IPS DF 6.9 (cell line): ENCODE results near the gene NADK2.

Experiments used
- DNase-seq: peaks from one replicate; pipeline ENCODE4 v3.0.0-alpha.2; 2013; ENCODE audit warnings: low read depth, low spot score
- H3K27ac ChIP-seq: one replicate; pipeline ENCODE4 v1.5.1; 2013; ENCODE audit warnings: low read length, control low read depth
- H3K27me3 ChIP-seq: 2 replicates; pipeline ENCODE4 v1.6.1; 2013; ENCODE audit warnings: mild to moderate bottlenecking, low read length; ENCODE audit not compliant: control insufficient read depth, insufficient read depth
- H3K36me3 ChIP-seq: 2 replicates; pipeline ENCODE4 v1.6.1; 2013; ENCODE audit warnings: low read length; ENCODE audit not compliant: control insufficient read depth, insufficient read depth
- H3K4me1 ChIP-seq: 2 replicates; pipeline ENCODE4 v1.6.1; 2013; ENCODE audit warnings: low read length; ENCODE audit not compliant: control insufficient read depth, insufficient read depth
- H3K4me3 ChIP-seq: 2 replicates; pipeline ENCODE4 v1.5.1; 2013; ENCODE audit warnings: mild to moderate bottlenecking, low read length
- H3K9me3 ChIP-seq: 2 replicates; pipeline ENCODE4 v1.6.1; 2013; ENCODE audit warnings: low read length, inconsistent platforms; ENCODE audit not compliant: control insufficient read depth, insufficient read depth
- WGBS: extraction: QIAGEN DNeasy Blood & Tissue Kit; methylation state at CpG from one replicate; pipeline ENCODE4 v1.1.7; 2013; ENCODE audit warnings: mixed read lengths, missing lambda C conversion rate; ENCODE audit not compliant: insufficient read length, insufficient coverage; 5-methylcytosine and 5-hydroxymethylcytosine counted together

The NADK2 gene

DNA sequence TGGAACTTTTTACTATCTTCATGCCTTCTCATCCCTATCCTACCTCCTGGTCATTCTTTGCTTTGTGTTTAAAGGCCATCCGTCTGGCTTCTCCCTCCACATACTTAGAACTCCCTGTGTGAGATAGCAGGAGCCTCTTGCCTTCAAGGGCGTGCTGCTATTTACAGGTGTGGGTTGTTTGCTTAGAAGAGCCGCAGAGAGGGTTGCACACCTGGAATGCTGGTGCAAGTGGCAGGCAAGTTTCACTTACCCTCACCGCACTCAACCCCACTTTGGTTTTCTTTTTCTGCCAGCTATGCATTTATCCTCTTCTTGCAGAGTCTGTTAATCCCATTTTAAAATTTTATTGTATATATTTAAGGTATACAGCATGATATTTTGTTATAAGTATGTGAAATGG lies 77.3 kb downstream of the NADK2 start:
- H3K27ac ChIP-seq: no peak overlapping the region
- H3K36me3 ChIP-seq: peaks cover 7% of the 10 kb centered on the region; the same call in 1 of the 2 replicates
- no peaks in the 10 kb centered on the region for H3K9me3 ChIP-seq
- H3K4me1 ChIP-seq: no peaks in the 10 kb centered on the region
- no peak overlapping the region for H3K4me3 ChIP-seq
- DNase-seq: no peak
- no CpG with 5 or more reads among the region's 4 CpGs for WGBS
- H3K27me3 ChIP-seq: no peaks in the 10 kb centered on the region

DNA sequence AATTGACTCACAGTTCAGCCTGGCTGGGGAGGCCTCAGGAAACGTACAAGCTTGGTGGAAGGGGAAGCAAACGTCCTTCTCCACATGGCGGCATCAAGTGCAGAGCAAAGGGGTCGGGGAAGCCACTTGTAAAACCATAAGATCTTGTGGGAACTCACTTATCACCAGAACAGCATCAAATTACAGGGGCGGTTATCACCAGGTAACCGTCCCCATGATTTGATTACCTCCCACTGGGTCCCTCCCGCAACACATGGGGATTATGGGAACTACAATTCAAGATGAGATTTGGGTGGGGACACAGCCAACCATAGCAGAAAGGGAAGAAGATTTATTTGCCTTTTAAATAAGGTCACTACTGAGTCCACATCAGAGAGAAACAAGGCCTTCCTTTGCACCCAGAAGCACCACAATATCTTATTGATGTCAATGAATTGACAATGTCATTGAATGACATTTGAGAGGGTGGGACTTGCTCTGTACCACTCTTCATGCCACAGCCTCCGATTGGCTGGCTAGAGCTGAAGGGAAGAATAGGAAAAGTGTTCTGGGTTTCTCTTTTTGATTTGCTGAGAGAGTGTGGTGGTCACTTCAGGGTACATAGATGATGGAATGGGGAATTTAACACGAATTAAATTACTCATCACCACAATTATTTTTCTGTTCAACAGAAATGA lies 78.8 kb downstream of the NADK2 start:
- DNase-seq: no peak
- H3K36me3 ChIP-seq: peaks cover 5% of the 10 kb centered on the region; the same call in 1 of the 2 replicates
- no peaks in the 10 kb centered on the region for H3K4me1 ChIP-seq
- no peak overlapping the region for H3K27ac ChIP-seq
- WGBS: no CpG with 5 or more reads among the region's 9 CpGs
- no peaks in the 10 kb centered on the region for H3K9me3 ChIP-seq
- no peaks in the 10 kb centered on the region for H3K27me3 ChIP-seq
- no peak overlapping the region for H3K4me3 ChIP-seq

DNA sequence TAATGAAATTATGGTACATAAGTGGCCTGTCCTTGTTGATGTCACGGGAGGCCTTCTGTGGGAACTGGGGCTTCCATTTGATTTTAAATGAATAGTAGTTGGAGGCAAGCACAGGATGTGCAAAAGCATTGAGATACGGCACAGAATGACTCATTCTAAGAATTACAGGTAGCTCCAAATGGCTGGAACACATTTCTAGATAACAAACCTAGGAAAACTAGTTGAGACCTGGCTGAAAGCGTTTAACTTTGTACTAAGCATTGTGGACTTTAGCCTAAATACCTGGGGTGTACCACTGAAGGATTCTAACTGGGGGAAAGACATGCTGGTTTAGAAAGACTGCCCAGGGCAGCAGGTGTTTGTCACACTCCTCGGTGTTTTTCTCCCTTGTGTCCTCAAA lies 80.4 kb downstream of the NADK2 start:
- peaks cover 8% of the 10 kb centered on the region; the same call in 1 of the 2 replicates for H3K36me3 ChIP-seq
- no peak overlapping the region for H3K27ac ChIP-seq
- no peaks in the 10 kb centered on the region for H3K9me3 ChIP-seq
- no peak overlapping the region for H3K4me3 ChIP-seq
- no CpG with 5 or more reads among the region's 4 CpGs for WGBS
- no peaks in the 10 kb centered on the region for H3K27me3 ChIP-seq
- H3K4me1 ChIP-seq: no peaks in the 10 kb centered on the region
- no peak for DNase-seq

DNA sequence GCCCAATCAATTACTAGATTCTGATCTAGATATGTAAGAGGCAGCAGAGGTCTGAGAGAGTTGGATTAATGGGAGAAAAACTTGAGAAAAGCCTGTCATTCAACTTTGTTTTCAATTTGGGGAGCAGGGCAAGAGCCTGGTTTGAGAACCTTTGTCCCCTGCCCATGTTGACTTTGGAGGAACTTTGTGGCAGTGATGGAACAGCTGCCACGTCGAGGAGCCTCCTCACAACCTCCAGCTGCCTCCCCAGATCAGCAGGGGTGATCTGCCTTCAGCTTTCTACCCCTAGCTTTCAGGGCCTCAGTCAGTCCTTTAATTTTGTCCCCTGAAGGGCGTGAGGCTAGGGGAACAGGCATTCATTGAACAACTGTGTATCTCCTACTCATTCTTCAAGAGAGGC lies 81.1 kb downstream of the NADK2 start:
- no peak overlapping the region for H3K4me3 ChIP-seq
- WGBS: no CpG with 5 or more reads among the region's 3 CpGs
- H3K27me3 ChIP-seq: no peaks in the 10 kb centered on the region
- no peaks in the 10 kb centered on the region for H3K4me1 ChIP-seq
- H3K9me3 ChIP-seq: no peaks in the 10 kb centered on the region
- H3K27ac ChIP-seq: no peak overlapping the region
- DNase-seq: no peak
- peaks cover 13% of the 10 kb centered on the region; the same call in 1 of the 2 replicates for H3K36me3 ChIP-seq

DNA sequence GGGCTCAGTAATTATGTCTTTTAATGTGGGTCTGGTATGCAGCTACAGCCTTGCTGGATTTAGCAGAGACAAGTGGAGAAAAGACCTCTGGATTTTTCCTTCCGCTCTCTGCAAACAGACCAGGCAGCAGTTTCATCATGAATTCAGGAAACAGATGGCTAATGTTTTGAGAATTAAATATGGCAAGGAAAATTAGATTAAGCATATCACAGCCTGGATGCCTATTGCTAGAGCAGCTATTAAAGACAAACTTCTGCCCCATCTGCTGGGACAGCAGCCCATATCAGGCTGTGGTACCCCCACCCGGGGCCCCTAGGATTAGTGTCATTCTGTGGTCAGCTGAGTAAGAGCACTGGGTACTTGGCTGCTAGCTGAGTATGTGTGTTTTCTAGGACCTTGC lies 83.6 kb downstream of the NADK2 start:
- H3K27ac ChIP-seq: no peak overlapping the region
- no peaks in the 10 kb centered on the region for H3K4me1 ChIP-seq
- DNase-seq: no peak
- peaks cover 10% of the 10 kb centered on the region; the same call in 1 of the 2 replicates for H3K36me3 ChIP-seq
- H3K27me3 ChIP-seq: no peaks in the 10 kb centered on the region
- H3K4me3 ChIP-seq: no peak overlapping the region
- no CpG with 5 or more reads among the region's 2 CpGs for WGBS
- no peaks in the 10 kb centered on the region for H3K9me3 ChIP-seq

DNA sequence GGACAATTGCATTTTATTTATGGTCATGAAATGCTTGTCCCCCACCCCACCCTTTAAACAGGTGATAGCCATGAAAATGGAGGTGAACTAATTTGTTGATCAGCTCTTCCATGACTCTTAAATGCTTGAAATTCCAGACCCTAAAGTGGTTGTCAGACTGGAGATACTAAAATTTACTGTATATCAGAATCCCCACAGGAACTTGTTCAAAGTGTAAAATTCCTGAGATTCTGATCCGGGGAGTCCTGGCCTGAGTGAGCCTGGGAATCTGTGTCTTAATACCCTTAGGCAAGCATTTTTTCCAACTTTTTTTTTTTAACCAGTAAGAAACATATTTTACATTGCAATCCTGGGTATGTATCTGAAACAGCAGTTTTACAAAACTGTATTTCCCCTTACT lies 85.1 kb downstream of the NADK2 start:
- Histone ChIP-seq H3K4me3 (no peak overlapping the region), H3K27ac (no peak overlapping the region), H3K27me3 (no peaks in the 10 kb centered on the region), H3K4me1 (no peaks in the 10 kb centered on the region), H3K36me3 (peaks cover 10% of the 10 kb centered on the region; the same call in 1 of the 2 replicates), H3K9me3 (no peaks in the 10 kb centered on the region)
- WGBS: no CpG with 5 or more reads among the region's 1 CpG
- DNase-seq: no peak

DNA sequence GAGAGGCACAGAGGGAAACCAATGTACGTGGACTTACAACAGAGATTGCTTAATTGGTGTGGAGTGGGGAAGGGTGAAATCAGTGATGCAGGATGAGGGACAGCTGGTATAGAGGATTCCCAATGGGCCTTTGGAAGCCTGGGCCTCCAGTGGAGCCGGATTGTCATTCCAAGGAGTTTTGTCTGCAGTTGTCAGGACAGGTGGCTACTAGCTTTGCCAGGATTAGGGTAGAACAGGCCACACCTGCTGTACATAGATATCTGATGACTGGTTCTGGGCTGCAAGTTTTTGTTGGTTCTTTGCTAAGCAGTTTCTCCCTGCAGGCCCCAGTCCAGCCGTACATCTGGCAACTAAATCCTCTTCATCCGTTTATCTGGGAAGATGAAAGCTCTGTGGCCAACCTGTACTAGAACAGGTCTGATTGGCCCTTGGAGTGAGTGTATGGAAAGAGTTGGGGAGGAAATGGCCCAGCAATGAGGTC lies 85.6 kb downstream of the NADK2 start:
- H3K27ac ChIP-seq: no peak overlapping the region
- no peaks in the 10 kb centered on the region for H3K4me1 ChIP-seq
- H3K9me3 ChIP-seq: no peaks in the 10 kb centered on the region
- peaks cover 10% of the 10 kb centered on the region; the same call in 1 of the 2 replicates for H3K36me3 ChIP-seq
- no peak for DNase-seq
- no peak overlapping the region for H3K4me3 ChIP-seq
- H3K27me3 ChIP-seq: no peaks in the 10 kb centered on the region
- no CpG with 5 or more reads among the region's 4 CpGs for WGBS

DNA sequence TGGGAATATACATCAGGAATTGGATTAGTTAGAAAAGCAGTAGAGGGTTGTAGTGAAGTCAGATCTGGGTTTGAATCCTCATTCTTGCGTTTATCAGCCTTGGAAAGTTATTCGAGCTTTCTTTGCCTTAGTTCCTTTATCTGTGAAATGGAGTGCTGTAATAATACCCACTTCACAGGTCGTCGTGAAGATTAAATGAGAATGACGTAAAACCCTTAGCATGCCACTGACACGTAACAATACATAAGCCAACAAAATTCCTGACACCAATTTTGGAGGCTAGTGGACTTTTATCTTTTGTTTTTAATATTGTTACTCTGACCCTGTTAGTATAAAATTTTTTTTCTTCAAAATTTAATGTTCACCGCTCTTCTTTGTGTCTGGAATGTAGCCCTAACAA lies 86.4 kb downstream of the NADK2 start:
- Histone ChIP-seq H3K36me3 (peaks cover 10% of the 10 kb centered on the region; the same call in 1 of the 2 replicates), H3K4me1 (no peaks in the 10 kb centered on the region), H3K27ac (no peak overlapping the region), H3K4me3 (no peak overlapping the region), H3K27me3 (no peaks in the 10 kb centered on the region), H3K9me3 (no peaks in the 10 kb centered on the region)
- no peak for DNase-seq
- WGBS: no CpG with 5 or more reads among the region's 7 CpGs

DNA sequence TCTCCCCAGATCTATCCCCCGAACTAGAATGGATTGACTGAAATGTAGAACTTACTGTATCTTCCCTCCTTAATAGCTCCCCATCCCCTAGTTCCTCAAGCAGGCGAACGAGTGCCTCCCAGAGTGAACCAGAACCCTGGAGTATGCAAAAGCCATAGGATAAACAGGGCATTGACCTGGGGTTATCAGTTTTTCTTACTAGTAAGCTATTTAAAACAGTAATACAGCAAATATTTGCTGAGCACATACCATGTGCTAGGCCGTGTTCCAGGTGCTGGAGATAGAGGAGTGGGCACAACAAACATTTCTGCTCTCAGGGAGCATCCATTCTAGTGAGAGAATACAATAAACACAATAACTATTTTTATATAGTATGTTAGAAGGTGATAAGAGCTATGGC lies 88.0 kb downstream of the NADK2 start:
- Histone ChIP-seq H3K4me3 (no peak overlapping the region), H3K27ac (no peak overlapping the region), H3K27me3 (no peaks in the 10 kb centered on the region), H3K9me3 (no peaks in the 10 kb centered on the region), H3K36me3 (peaks cover 8% of the 10 kb centered on the region; the same call in 1 of the 2 replicates), H3K4me1 (no peaks in the 10 kb centered on the region)
- no peak for DNase-seq
- no CpG with 5 or more reads among the region's 4 CpGs for WGBS

DNA sequence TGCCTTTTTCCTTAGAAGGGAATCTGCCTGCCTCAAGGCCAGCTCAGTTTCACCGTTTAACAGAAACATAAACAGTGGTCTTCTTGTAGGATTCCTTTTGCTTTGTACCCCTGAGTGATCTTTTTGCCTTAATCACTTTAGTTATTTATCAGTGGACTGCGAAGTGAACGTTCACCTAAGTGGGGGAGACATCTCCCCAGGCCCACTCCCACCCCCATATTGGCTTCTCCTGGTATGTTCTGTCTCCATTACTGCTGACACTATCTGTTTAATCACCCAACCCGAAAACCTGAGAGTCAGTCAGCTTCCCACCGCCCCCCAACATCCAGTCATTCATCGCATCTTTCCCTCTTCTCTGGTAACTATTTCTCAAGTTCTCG lies 88.4 kb downstream of the NADK2 start:
- Histone ChIP-seq H3K4me3 (no peak overlapping the region), H3K27ac (no peak overlapping the region), H3K4me1 (no peaks in the 10 kb centered on the region), H3K9me3 (no peaks in the 10 kb centered on the region), H3K27me3 (no peaks in the 10 kb centered on the region), H3K36me3 (peaks cover 8% of the 10 kb centered on the region; the same call in 1 of the 2 replicates)
- DNase-seq: no peak
- WGBS: no CpG with 5 or more reads among the region's 7 CpGs
